NCI-H446 (cell line): ENCODE results near the gene PDZK1IP1.

Experiments used
- DNase-seq, 2 experiments: peaks; one replicate each; lab custom pipeline; 2025; lab: John Stamatoyannopoulos, UW

PDZK1IP1 gene

GRCh38 chr1:47189844-47190508 is at the start of gene PDZK1IP1:
Gene PDZK1IP1, minus strand, starts transcription at chr1:47190036. Its CDS starts 104 bp downstream, at chr1:47189932.
- DNase-seq = peak in 1 of 2 experiments; percentile 15

- DNase-seq = no peak
These were observed 49.2 kb upstream of the PDZK1IP1 start for GRCh38 chr1:47238935-47239592.

DNA sequence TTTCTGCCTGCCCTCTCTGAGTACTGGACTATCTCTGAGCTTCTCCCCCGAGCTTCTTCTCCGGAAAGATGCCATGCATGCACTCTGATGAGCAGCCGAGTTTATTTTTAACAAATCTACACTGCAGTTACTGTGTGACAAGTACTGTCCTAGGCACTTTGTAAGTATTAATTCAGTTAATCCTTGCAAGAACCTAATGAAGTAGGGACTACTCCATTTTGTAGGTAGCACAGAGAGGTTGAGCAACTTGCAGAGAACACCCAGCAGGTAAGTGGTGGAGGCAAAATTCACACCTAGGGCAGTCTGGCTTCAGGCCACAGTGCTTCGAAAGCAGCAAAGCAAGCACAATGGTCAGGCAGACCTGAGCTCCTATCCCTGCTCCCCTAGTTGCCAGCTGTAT is 46.0 kb upstream of the PDZK1IP1 start:
- no peak for DNase-seq

DNA sequence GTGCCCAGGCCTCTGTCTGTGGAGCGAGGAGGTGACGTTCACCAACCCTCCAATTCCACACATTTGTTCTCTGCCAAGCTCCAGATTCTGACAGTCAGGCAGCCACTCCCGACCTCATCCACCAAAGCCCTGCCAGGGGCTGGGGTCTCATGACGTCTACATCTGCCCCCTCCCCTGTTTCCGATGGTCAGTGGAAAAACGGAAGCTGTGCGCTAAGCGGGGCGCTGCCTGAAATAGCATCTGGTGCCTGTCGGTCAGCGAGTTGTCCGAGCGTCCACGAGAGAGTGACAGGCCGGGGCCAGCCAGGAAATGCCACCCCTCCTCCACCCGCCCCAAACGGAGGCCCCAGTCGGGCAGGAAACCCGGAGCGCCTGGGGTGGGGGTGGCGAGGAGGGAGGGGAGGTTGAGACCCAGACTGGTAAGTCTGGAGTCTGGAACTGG is 45.4 kb upstream of the PDZK1IP1 start:
- DNase-seq = no peak

DNA sequence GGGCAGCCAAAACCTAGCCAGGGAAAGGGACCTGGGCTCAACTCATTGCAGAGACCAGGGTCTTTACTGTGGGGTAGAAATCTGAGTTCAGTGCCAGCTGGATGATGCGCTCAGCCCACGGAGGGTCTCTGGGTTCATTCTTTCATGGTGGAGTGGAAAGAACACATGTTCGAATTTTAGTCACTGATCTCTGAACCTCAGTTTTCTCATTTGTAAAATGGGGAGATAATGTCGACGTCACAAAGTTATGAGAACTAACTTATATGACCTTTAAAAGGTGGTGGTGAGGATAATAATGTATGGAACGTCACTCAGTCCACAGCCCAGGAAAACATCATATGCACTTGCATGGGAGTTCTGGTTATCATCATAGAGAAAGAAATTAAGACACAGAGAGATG is 43.4 kb upstream of the PDZK1IP1 start:
- DNase-seq = no peak

GRCh38 chr1:47232187-47232874 is 42.5 kb upstream of the PDZK1IP1 start, which contains the start of gene TAL1:
Gene TAL1, minus strand, starts transcription at chr1:47232225. Its CDS starts 6,337 bp downstream, at chr1:47225888.
- no peak for DNase-seq

DNA sequence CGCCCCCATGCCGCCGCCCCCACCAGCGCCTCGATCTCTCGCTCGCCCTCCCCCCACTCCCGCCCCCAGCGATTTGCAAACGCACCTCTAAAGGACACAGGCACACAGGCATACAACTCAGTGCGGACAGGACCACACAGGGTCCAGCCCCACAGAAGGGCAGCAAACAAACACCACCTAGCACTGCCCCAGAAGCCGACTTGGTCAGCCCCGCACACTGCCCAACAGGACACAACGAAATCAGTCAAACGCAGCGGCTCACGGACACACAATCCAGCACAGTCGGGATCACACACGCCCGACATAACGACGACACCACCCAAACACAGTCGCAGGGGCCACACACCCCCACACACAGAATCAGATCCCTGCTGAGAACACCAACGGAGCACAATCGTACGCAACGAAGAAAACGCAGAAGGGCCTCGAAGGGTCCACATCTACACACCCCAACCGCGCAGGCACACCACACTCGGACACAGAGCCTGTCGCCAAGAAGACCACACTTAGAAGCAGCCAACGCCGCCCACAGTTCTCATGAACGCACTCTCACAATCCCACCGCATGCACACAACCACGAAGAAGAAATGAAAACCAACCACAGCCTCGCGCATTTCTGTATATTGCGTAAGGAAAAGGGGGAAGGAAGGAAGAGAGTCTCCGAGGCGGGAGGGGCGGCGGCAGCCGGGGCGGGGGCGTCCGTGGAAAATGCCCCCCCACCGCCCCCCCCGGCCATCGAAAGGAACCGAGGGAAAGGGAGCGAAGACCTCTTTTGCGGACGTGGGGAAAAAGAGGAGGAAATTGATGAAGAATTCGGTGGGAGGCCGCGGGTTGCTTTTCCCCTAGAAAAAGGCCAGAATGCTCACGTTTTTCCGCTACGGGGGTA is 41.7 kb upstream of the PDZK1IP1 start:
- no peak for DNase-seq

DNA sequence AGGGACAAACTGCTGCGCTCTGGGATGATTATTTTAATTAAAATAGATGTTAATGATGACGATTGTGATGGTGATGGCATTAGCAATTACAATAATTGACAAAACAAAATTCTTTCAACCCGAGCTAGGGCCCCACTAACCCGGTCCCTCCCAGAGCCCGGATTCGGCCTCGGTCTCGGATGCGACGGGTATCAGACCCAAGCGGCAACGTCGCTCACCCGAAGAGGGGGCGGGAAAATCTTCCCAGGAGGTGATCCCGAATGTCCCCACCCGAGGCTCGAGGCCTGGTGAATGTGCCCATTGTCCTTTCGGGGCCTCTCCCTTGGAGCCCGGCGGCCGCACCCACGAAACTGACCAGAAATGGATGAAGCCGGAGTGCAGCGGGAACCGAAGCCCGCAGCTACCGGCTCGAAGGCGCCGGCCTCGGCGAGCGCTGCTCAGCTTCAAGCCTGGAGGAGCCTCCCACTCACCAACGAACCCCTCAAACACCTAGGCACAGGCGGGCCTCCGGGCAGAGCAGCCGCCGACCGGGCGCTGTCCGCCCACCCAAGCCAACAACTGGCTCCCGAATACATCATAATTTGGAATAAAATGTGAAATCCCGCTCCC is 41.0 kb upstream of the PDZK1IP1 start:
- DNase-seq = no peak

- DNase-seq = no peak
These were observed 40.3 kb upstream of the PDZK1IP1 start for GRCh38 chr1:47229886-47230691.

DNA sequence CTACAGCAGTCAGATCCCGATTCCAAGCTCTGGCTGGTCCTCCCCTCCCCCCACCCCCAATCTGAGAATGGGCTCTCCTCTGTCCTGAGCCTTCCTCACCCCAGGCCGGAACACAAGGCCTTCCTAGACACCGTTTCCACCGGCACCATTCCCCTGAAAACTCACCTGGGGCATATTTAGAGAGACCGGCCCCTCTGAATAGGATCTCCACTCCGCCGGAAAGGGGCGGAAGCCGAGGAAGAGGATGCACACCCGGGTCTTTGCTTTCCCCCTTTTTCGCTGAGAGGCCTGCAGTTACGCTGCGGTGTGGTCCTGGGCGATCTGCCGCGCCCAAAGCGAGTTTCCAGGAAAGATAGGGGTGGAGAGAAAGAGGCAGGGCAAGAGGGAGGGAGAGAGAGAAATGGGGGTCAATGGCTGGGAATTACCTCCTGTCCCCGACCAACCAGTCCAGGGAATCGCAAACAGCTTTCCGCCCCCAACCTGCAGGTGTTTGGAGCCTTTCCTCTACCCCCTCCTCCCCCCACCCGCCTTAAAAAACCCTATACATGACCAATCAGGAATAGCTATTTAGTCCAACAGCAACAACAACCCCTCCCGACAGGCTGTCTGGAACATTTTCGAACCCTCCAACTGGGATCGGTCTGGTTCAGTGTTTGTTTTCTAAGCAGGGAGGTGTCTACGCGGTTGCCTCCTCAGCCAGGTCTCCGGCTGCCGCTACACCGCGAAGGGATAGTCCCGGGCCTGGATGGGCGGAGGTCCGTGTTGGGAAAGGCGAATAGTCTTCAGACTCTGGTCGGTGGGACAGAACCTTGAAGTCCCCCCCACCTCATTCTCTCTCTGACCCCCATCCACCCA is 39.4 kb upstream of the PDZK1IP1 start:
- DNase-seq = no peak

DNA sequence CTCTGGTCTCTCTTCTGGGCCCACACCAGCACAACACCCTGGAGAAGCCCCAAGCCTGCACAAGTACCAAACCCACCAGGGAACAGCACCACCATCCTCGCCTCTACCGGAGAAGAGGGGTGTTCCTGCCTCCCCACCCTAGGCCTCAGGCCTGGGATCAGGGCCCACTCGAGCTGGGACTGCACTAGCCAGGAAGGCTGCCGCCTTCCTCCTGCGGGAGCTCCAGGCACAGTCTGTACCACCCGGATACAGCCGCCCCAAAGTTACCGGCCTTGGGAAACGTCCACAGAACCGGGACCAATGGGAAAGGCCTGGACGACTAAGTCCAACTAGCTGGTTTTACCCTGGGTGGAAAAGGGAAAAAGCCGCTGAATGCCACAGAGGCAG is 38.8 kb upstream of the PDZK1IP1 start:
- DNase-seq = no peak

DNA sequence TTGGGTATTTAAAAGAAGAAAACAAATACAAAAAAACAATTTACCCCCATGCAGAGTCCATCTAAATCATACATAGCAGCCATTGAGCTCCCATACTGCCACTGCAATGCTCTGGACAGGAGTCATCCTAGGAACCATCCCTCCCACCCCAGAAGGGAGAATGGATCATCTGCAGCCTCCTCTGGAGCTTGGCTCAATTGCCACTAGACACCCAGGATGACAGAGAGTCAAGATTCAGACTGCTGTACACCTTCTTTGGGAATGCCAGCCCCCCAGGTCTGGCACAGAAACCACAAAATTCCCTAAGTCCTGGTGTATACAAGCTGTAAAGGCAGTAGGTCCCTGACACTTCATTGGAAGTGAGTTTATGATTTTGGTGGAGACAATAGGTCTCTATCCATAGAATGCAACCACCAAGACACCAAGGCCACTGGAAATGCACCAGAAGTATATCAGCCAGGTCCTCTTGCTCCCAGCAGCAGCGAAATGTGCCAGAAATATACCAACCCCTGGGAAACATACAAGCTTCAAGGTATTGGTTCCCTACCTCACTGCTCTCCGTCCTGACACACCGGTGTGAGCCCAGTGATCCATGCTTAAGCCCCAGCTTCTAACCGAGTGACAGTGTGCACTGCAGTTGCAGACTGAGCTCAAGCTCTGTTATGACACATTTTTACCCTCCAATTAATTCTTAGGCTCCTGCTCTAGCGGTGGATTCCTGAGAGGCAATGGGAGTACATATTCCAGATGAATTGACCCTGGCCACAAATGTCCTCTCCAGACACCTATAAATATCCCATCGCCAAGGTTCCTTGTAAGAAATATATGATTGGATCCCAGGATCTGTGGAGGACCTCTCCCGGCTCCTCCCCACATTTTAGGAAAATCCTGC is 37.8 kb upstream of the PDZK1IP1 start:
- no peak for DNase-seq

GRCh38 chr1:47226839-47227215 is 37.0 kb upstream of the PDZK1IP1 start:
- no peak for DNase-seq

DNA sequence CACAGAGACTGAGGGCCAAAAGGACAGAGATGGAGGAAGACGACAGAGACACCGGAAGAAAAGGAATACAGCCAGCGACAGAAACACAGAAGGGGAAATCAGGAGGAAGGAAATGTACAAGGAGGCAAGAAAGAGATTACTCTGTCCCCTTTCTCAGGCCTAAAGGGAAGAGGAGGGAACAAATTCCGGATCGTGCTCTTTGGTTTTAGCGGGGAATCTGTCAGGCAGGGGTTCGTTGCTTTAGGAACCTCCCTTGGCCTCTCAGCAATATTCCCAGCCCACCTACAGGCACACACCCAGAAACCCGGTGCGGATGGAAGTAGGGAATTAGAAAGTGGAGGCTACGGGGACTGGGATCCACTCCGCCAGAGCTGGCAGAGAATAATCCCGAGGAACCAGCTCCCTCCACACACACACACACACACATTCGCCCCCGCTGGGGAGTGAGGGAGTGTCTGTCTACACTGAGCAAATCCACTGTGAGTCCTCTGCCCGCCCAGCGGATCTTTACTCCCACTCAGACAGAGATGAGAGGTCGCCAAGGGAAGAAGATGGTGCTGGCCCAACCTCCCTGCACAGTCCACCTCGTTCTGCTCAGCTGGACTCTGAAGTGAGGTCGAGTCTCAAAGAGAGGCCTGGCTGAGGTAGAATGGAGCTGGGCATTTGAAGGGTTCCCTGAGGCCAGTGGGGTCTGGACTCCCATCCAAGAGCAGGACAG is 36.4 kb upstream of the PDZK1IP1 start:
- DNase-seq = no peak

DNA sequence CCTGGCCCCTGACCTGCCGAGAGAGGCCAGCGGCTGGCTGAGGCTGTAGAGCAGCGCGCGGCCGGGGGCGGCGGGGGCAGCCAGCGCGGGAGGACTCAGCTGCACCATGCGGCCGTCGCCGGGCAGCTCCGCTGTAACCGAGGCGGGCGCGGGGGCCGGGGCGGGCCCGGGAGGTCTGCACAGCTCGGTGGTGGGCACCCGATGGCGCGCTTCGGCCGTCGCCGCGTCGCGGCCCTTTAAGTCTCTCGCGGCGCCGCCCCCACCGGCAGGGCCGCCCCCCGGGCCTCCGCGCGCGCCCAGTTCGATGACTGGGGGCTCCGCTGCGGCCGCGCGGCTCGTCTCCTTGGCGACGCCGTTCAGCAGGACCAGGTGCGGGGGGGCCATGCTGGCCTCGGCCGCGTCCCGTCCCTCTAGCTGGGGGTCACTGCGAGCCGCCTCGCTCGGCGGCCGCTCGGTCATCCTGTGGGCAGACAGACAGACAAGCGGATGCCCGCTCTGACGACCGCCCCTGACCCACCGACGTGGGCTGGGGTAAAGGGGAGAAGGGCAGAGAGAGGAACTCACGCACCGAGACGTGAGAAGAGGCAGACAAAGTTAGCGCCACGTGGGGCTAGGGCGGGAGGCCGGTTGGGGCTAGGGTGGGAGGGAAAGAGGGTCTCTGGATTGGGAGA is 35.7 kb upstream of the PDZK1IP1 start:
- DNase-seq = no peak

DNA sequence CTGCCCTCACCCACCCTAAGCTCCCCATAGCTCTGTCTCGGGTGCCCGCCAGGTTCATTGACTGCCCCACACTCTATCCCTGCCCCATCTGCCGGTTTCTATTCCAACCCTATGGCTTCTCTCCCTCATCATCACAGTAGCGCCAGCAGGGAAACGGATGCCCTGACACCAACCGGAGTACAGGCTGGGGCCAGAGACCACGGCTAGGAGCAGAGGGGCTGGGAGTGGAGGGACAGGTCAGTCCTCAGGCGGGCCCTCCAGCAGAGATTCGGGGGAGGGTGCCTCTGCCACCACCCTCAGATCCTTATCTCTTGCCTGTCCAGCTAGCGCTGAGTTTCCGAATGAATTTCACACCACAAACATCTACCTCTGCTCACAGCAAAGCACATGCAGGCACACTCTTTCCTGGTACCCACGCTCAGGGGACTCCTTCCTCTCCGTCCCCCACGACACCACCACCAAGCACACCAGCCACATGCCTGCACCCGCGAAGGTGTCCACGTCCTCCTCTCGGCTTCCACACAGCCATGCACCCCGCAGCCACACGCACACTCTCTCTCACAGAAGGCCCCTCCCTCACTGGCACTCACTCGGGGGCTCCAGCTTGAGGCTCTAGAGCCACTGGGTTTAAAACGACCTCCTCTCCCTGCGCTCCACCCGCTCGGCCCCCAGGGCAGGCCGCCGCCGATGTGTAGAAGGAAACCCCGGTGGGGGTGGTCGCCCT is 35.0 kb upstream of the PDZK1IP1 start:
- no peak for DNase-seq
